ENCODE results near the gene HOXD8.
A peak's percentile ranks its signal among the peaks of the same experiment; 100 is the strongest.

HOXD8 gene

GRCh38 chr2:176139661-176140512, 10.4 kb downstream of the HOXD8 start:
- H3K4me1 ChIP-seq (ENCODE audit: control insufficient read depth, insufficient read depth, low read length) = peaks cover 13% of the 10 kb centered on the region
- no peaks in the 10 kb centered on the region for H3K36me3 ChIP-seq (ENCODE audit: control insufficient read depth in 2 of 2, insufficient read depth in 1 of 2, low read length in 2 of 2)
- peak overlapping the region; percentile 60; the same call in 1 of the 2 replicates for H3K27ac ChIP-seq (ENCODE audit: extremely low read depth, low read depth, low read length)
- no peaks in the 10 kb centered on the region for H3K9me3 ChIP-seq (ENCODE audit: control insufficient read depth, insufficient read depth, low read depth, low read length)
- CTCF ChIA-PET = interaction anchor here (0.5 to 7.5 kb wide), 59 partner anchors 9 to 1149 kb away, joined by 3 to 104 read pairs (median 4); partner anchors contain the start of genes HOXD4 and MTX2
- TF ChIP-seq OSR2 (tag by site-specific recombination; IDR thresholded peaks at IDR 0.05) (no peak), ZBTB20 (tag by site-specific recombination; IDR thresholded peaks at IDR 0.05) (no peak), ZNF37A (tag by site-specific recombination; IDR thresholded peaks at IDR 0.05) (no peak), WT1 (tag by site-specific recombination; IDR thresholded peaks at IDR 0.05) (no peak), ZNF169 (tag by site-specific recombination; IDR thresholded peaks at IDR 0.05) (no peak), TCF7L2 (IDR thresholded peaks at IDR 0.05; ENCODE audit: borderline replicate concordance, low read depth, low read length) (no peak), ZNF600 (tag by site-specific recombination; IDR thresholded peaks at IDR 0.05) (no peak), ZNF623 (tag by site-specific recombination; IDR thresholded peaks at IDR 0.05) (no peak), SETDB1 (IDR thresholded peaks at IDR 0.05; ENCODE audit: insufficient read length, low read length) (no peak), KLF1 (tag by site-specific recombination; IDR thresholded peaks at IDR 0.05) (no peak), ZNF398 (tag by site-specific recombination; IDR thresholded peaks at IDR 0.05) (no peak), ZBTB10 (tag by site-specific recombination; IDR thresholded peaks at IDR 0.05) (no peak), ZNF664 (tag by site-specific recombination; IDR thresholded peaks at IDR 0.05) (no peak), ZNF202 (tag by site-specific recombination; IDR thresholded peaks at IDR 0.05; ENCODE audit: borderline replicate concordance) (no peak), ZNF132 (tag by site-specific recombination; IDR thresholded peaks at IDR 0.05; ENCODE audit: borderline replicate concordance) (no peak), PBX3 (CRISPR knock-in tag; IDR thresholded peaks at IDR 0.05) (no peak), ZNF473 (tag by site-specific recombination; IDR thresholded peaks at IDR 0.05) (no peak), ZNF366 (tag by site-specific recombination; conservative IDR thresholded peaks at IDR 0.05) (no peak), ZNF830 (tag by site-specific recombination; IDR thresholded peaks at IDR 0.05; ENCODE audit: low read depth) (no peak), ZEB2 (tag by site-specific recombination; IDR thresholded peaks at IDR 0.05) (no peak)
- POLR2A ChIA-PET = interaction anchor here (0.7 to 1.5 kb wide), 5 partner anchors 16 to 499 kb away, joined by 3 to 4 read pairs (median 3); partner anchors contain the start of gene MTX2
- H3K4me3 ChIP-seq (ENCODE audit: low read depth, low read length) = no peak overlapping the region; the same call in 1 of the 2 replicates
